CD14-positive monocyte (primary cell): Measurements from ENCODE around the gene TSBP1. TPM values are rescaled to one million over a fixed set of nuclear protein-coding genes. Genes with fewer than 3 reads are reported as not detected.
A peak's percentile ranks its signal among the peaks of the same experiment; 100 is the strongest.

ENCODE experiments used
- DNase-seq, 3 donors: peaks; one replicate each; pipeline ENCODE4 v3.0.0-alpha.2; 2011 to 2022
- H2AFZ ChIP-seq: 2 replicates; pipeline ENCODE4 v1.6.0; 2012; ENCODE audit warnings: mild to moderate bottlenecking, low read depth, low read length, inconsistent platforms; ENCODE audit not compliant: insufficient read depth, poor library complexity, severe bottlenecking
- H3K27ac ChIP-seq, 2 donors: 1 replicate in 1 of 2; 2 replicates in 1 of 2; pipeline ENCODE4 v1.5.1; 2012 to 2013; ENCODE audit warnings: low read length in 2 of 2, control low read depth in 1 of 2, inconsistent platforms in 1 of 2, low read depth in 1 of 2, mild to moderate bottlenecking in 1 of 2
- H3K27me3 ChIP-seq, 2 donors: one replicate each; pipeline versions ENCODE4 v1.6.0 to v1.6.1; 2011 to 2013; ENCODE audit warnings: low read length in 2 of 2; ENCODE audit not compliant: control insufficient read depth in 2 of 2, insufficient read depth in 2 of 2
- H3K36me3 ChIP-seq, 2 donors: replicated peaks in 1 of 2; 1 replicate in 1 of 2; 2 replicates in 1 of 2; pipeline versions ENCODE4 v1.5.1 to v1.6.1; 2012 to 2013; ENCODE audit warnings: low read length in 2 of 2, control low read depth in 1 of 2, inconsistent platforms in 1 of 2, mild to moderate bottlenecking in 1 of 2; ENCODE audit not compliant: insufficient read depth in 2 of 2, control insufficient read depth in 1 of 2
- H3K4me1 ChIP-seq, 2 donors: 1 replicate in 1 of 2; 2 replicates in 1 of 2; pipeline versions ENCODE4 v1.5.1 to v1.6.1; 2012 to 2013; ENCODE audit warnings: low read length in 2 of 2, control low read depth in 1 of 2, inconsistent platforms in 1 of 2, mild to moderate bottlenecking in 1 of 2, moderate library complexity in 1 of 2; ENCODE audit not compliant: insufficient read depth in 2 of 2, control insufficient read depth in 1 of 2
- H3K4me2 ChIP-seq: replicated peaks from 2 replicates; pipeline ENCODE3; 2012; ENCODE audit warnings: low read length, moderate library complexity, mild to moderate bottlenecking; ENCODE audit not compliant: poor library complexity, severe bottlenecking; ENCODE audit errors: extremely low read depth
- H3K4me3 ChIP-seq, 3 experiments: fragments of 200-600 bp in 1 of 3; sonication (generic) in 1 of 3; replicated peaks in 1 of 3; 1 replicate in 2 of 3; 2 replicates in 1 of 3; pipeline ENCODE4 v1.5.1; 2011 to 2013; ENCODE audit warnings: low read length in 3 of 3, mild to moderate bottlenecking in 3 of 3, control low read depth in 2 of 3, low read depth in 2 of 3, inconsistent platforms in 1 of 3, moderate library complexity in 1 of 3
- H3K79me2 ChIP-seq: 2 replicates; pipeline ENCODE4 v1.6.0; 2012; ENCODE audit warnings: mild to moderate bottlenecking, control low read depth, inconsistent platforms, low read length, moderate library complexity; ENCODE audit not compliant: insufficient read depth
- H3K9ac ChIP-seq: 2 replicates; pipeline ENCODE4 v1.6.0; 2017; ENCODE audit warnings: low read length, mild to moderate bottlenecking; ENCODE audit not compliant: insufficient read depth, poor library complexity, severe bottlenecking
- H3K9me3 ChIP-seq, 2 donors: replicated peaks in 1 of 2; 1 replicate in 1 of 2; 2 replicates in 1 of 2; pipeline versions ENCODE4 v1.5.1 to v1.6.1; 2012 to 2013; ENCODE audit warnings: low read length in 2 of 2, control low read depth in 1 of 2; ENCODE audit not compliant: control insufficient read depth in 1 of 2, insufficient read depth in 1 of 2
- H4K20me1 ChIP-seq: 2 replicates; pipeline ENCODE4 v1.6.0; 2012; ENCODE audit warnings: mild to moderate bottlenecking, low read length, control low read depth, moderate library complexity; ENCODE audit not compliant: insufficient read depth
- H3K27ac Mint-ChIP-seq, 7 donors: one replicate each; pipeline ENCODE4 v1.8.0; 2020; ENCODE audit warnings: mild to moderate bottlenecking in 7 of 7, mixed read lengths in 7 of 7, moderate library complexity in 6 of 7, inconsistent platforms in 2 of 7
- H3K27me3 Mint-ChIP-seq, 3 donors: one replicate each; pipeline ENCODE4 v1.8.0; 2021 to 2022; ENCODE audit warnings: low read depth in 3 of 3, mild to moderate bottlenecking in 3 of 3, mixed read lengths in 3 of 3, moderate library complexity in 3 of 3, inconsistent platforms in 1 of 3
- H3K36me3 Mint-ChIP-seq, 2 donors: one replicate each; pipeline ENCODE4 v1.8.0; 2020; ENCODE audit warnings: mixed read lengths in 2 of 2, inconsistent platforms in 1 of 2, mild to moderate bottlenecking in 1 of 2
- H3K4me1 Mint-ChIP-seq: one replicate; pipeline ENCODE4 v1.8.0; 2020; ENCODE audit warnings: mild to moderate bottlenecking, mixed read lengths
- H3K4me3 Mint-ChIP-seq, 2 donors: one replicate each; pipeline ENCODE4 v1.8.0; 2020; ENCODE audit warnings: mild to moderate bottlenecking in 2 of 2, mixed read lengths in 2 of 2, moderate library complexity in 1 of 2
- H3K9me3 Mint-ChIP-seq, 7 donors: one replicate each; pipeline ENCODE4 v1.8.0; 2020 to 2022; ENCODE audit warnings: mixed read lengths in 7 of 7, mild to moderate bottlenecking in 6 of 7, moderate library complexity in 6 of 7, inconsistent platforms in 2 of 7
- WGBS: methylation state at CpG from one replicate; pipeline ENCODE4 v1.1.5; 2013; ENCODE audit warnings: missing lambda C conversion rate; ENCODE audit not compliant: insufficient coverage; 5-methylcytosine and 5-hydroxymethylcytosine counted together
- intact Hi-C, 2 donors: fragments of 100-400 bp; cut with micrococcal nuclease; formaldehyde crosslinking; loops; one replicate each; pipeline versions ENCODE4 v1.15.0 to v1.15.1; 2023
- polyA plus RNA-seq, 3 donors: library from polyadenylated mRNA; depleted of rRNA in 1 of 3; unstranded in 2 of 3; stranded (reverse) in 1 of 3; fragments of 300-500 nt in 2 of 3; fragments of >200 nt in 1 of 3; fragmentation: Illumina TruSeq in 2 of 3; gene quantifications; 1 replicate in 2 of 3; 2 replicates in 1 of 3; pipeline ENCODE4 v1.2.3, GENCODE V29; 2012 to 2021
- TF ChIP-seq, protein P1 (sequence below): fragments of 200-600 bp; IDR thresholded peaks from one replicate; pipeline ENCODE4 v1.8.0; 2022; ENCODE audit warnings: antibody characterized with exemption, mild to moderate bottlenecking

Gene TSBP1
- polyA plus RNA-seq, 3 donors: not detected

GRCh38 chr6:32291543-32291942, 80.2 kb downstream of the TSBP1 start:
- no peak overlapping the region for H2AFZ ChIP-seq
- Mint-ChIP-seq H3K4me3 (no peak overlapping the region), H3K27me3 (peaks cover 0 to 10% (median 8%) of the 10 kb centered on the region in 3 donors), H3K4me1 (peaks cover 5% of the 10 kb centered on the region), H3K9me3 (no peaks in the 10 kb centered on the region), H3K27ac (no peak overlapping the region), H3K36me3 (no peaks in the 10 kb centered on the region)
- H3K36me3 ChIP-seq: no peaks in the 10 kb centered on the region
- H3K4me1 ChIP-seq: no peaks in the 10 kb centered on the region
- intact Hi-C loops: no loop called here
- peaks cover 0 to 8% of the 10 kb centered on the region in 2 donors for H3K27me3 ChIP-seq
- no peak overlapping the region for H3K9ac ChIP-seq
- H3K4me2 ChIP-seq: no peak overlapping the region
- H4K20me1 ChIP-seq: no peaks in the 10 kb centered on the region
- WGBS: 0% methylated on average over 1 of the region's 1 CpG
- H3K4me3 ChIP-seq: no peak overlapping the region
- H3K9me3 ChIP-seq: no peaks in the 10 kb centered on the region
- H3K79me2 ChIP-seq: no peaks in the 10 kb centered on the region
- no peak overlapping the region for H3K27ac ChIP-seq
- peak in 2 of 3 donors; percentile 35 to 45 for DNase-seq
- TF ChIP-seq, protein P1, sequence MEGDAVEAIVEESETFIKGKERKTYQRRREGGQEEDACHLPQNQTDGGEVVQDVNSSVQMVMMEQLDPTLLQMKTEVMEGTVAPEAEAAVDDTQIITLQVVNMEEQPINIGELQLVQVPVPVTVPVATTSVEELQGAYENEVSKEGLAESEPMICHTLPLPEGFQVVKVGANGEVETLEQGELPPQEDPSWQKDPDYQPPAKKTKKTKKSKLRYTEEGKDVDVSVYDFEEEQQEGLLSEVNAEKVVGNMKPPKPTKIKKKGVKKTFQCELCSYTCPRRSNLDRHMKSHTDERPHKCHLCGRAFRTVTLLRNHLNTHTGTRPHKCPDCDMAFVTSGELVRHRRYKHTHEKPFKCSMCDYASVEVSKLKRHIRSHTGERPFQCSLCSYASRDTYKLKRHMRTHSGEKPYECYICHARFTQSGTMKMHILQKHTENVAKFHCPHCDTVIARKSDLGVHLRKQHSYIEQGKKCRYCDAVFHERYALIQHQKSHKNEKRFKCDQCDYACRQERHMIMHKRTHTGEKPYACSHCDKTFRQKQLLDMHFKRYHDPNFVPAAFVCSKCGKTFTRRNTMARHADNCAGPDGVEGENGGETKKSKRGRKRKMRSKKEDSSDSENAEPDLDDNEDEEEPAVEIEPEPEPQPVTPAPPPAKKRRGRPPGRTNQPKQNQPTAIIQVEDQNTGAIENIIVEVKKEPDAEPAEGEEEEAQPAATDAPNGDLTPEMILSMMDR: no peak

DNA sequence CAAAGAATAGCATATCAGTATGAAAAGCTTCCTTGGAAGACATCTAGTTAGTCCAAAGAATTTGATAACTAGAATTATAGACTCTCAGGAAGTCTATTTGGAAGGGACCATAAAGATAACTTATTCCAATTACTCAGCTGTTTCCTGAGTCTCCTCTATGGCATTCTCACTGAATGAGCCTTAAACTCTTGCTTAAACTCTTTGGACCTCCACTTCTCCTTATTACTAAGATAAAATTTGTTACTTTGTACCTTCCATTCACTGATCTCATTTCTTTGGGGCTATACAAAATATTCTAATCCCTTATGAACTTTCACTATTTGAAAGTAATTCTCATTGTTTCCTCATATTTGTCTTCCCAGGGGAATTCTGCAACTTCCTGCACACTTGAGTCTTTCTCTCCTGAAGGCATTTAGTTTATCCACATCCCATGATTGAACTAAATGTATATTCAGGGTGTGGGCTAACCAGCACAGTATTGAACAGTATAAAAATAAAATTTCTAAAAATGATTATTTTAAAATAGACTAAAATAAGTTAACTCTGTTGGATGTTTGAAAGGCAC, 80.7 kb downstream of the TSBP1 start:
- no peak overlapping the region for H3K9ac ChIP-seq
- TF ChIP-seq, protein P1: no peak
- Mint-ChIP-seq H3K36me3 (no peaks in the 10 kb centered on the region), H3K27me3 (peaks cover 0 to 10% (median 8%) of the 10 kb centered on the region in 3 donors), H3K9me3 (no peaks in the 10 kb centered on the region), H3K4me3 (no peak overlapping the region), H3K4me1 (peaks cover 5% of the 10 kb centered on the region), H3K27ac (no peak overlapping the region)
- H3K27me3 ChIP-seq: peaks cover 0 to 8% of the 10 kb centered on the region in 2 donors
- no peaks in the 10 kb centered on the region for H4K20me1 ChIP-seq
- no peak overlapping the region for H3K4me3 ChIP-seq
- no peaks in the 10 kb centered on the region for H3K79me2 ChIP-seq
- no peak overlapping the region for H3K4me2 ChIP-seq
- no peak for DNase-seq
- no peaks in the 10 kb centered on the region for H3K36me3 ChIP-seq
- intact Hi-C loops: no loop called here
- no peak overlapping the region for H3K27ac ChIP-seq
- H3K4me1 ChIP-seq: no peaks in the 10 kb centered on the region
- H2AFZ ChIP-seq: no peak overlapping the region
- H3K9me3 ChIP-seq: no peaks in the 10 kb centered on the region
